NCI-H2227 treated with DMSO at 0.1 percent for 48 hours (cell line): ENCODE results near the gene GPR39.

Experiments
- DNase-seq: peaks from one replicate; lab custom pipeline; 2025; lab: John Stamatoyannopoulos, UW

GPR39 gene

GRCh38 chr2:132642415-132642814, 225.8 kb downstream of the GPR39 start:
- DNase-seq, result no peak

GRCh38 chr2:132645176-132645575, 228.6 kb downstream of the GPR39 start:
- no peak for DNase-seq

GRCh38 chr2:132645722-132646539, 229.3 kb downstream of the GPR39 start:
- no peak for DNase-seq

GRCh38 chr2:132646540-132647108, 230.0 kb downstream of the GPR39 start:
- DNase-seq, result no peak

- DNase-seq, result peak; percentile 74
Observed at GRCh38 chr2:132651115-132652045, 234.8 kb downstream of the GPR39 start.

GRCh38 chr2:132652474-132652873, 235.9 kb downstream of the GPR39 start:
- no peak for DNase-seq

- DNase-seq, result no peak
Observed at GRCh38 chr2:132654335-132654734, 237.7 kb downstream of the GPR39 start.

GRCh38 chr2:132654968-132655367, 238.4 kb downstream of the GPR39 start:
- no peak for DNase-seq

- no peak for DNase-seq
Observed at GRCh38 chr2:132656266-132656975, 239.8 kb downstream of the GPR39 start.

- DNase-seq, result no peak
Observed at GRCh38 chr2:132659331-132659730, 242.7 kb downstream of the GPR39 start.

GRCh38 chr2:132662732-132663131, 246.1 kb downstream of the GPR39 start:
- DNase-seq, result no peak

- DNase-seq, result no peak
Observed at GRCh38 chr2:132664096-132664495, 247.5 kb downstream of the GPR39 start.

- DNase-seq, result no peak
Observed at GRCh38 chr2:132665401-132666140, 249.0 kb downstream of the GPR39 start.

GRCh38 chr2:132667706-132668105, 251.1 kb downstream of the GPR39 start:
- DNase-seq, result no peak

- DNase-seq, result peak; percentile 91
Observed at GRCh38 chr2:132668189-132668823, 251.7 kb downstream of the GPR39 start.

- DNase-seq, result peak; percentile 41
Observed at GRCh38 chr2:132668987-132669907, 252.6 kb downstream of the GPR39 start.

GRCh38 chr2:132669908-132670495, 253.4 kb downstream of the GPR39 start, which contains the start of gene LYPD1:
TSS of gene LYPD1 (minus strand) at chr2:132670205. CDS start at chr2:132669932, 273 bp downstream.
- peak; percentile 81 for DNase-seq

- DNase-seq, result peak; percentile 51
Observed at GRCh38 chr2:132670496-132671150, 254.0 kb downstream of the GPR39 start.
